WI38 (cell line): Measurements from ENCODE around the gene OR2Y1.

Experiments used
- H3K4me3 ChIP-seq: 2 replicates; pipeline ENCODE4 v1.5.1; 2011; ENCODE audit warnings: low read depth, mild to moderate bottlenecking, control low read depth, low read length
- CTCF ChIP-seq: IDR thresholded peaks from 2 replicates; pipeline ENCODE4 v1.5.1; 2012; ENCODE audit warnings: low read depth, mild to moderate bottlenecking, control low read depth, low read length

OR2Y1 gene

GRCh38 chr5:180724944-180725343 is 14.9 kb downstream of the OR2Y1 start:
- H3K4me3 ChIP-seq = no peak overlapping the region
- no peak for TF ChIP-seq CTCF

GRCh38 chr5:180723936-180724335 is 15.9 kb downstream of the OR2Y1 start:
- H3K4me3 ChIP-seq = no peak overlapping the region
- TF ChIP-seq CTCF = no peak

- no peak for TF ChIP-seq CTCF
- H3K4me3 ChIP-seq = no peak overlapping the region
Observed at GRCh38 chr5:180720486-180720885, 19.4 kb downstream of the OR2Y1 start.

GRCh38 chr5:180719781-180720180 is 20.1 kb downstream of the OR2Y1 start:
- no peak overlapping the region for H3K4me3 ChIP-seq
- TF ChIP-seq CTCF = no peak

- H3K4me3 ChIP-seq = no peak overlapping the region
- TF ChIP-seq CTCF = peak; percentile 55
Observed at GRCh38 chr5:180718810-180719453, 20.9 kb downstream of the OR2Y1 start.

GRCh38 chr5:180717989-180718388 is 21.9 kb downstream of the OR2Y1 start:
- no peak for TF ChIP-seq CTCF

GRCh38 chr5:180704362-180704761 is 35.5 kb downstream of the OR2Y1 start:
- H3K4me3 ChIP-seq = no peak overlapping the region
- no peak for TF ChIP-seq CTCF

More at GRCh38 chr5:180717989-180718388, 21.9 kb downstream of the OR2Y1 start:
- H3K4me3 ChIP-seq = no peak overlapping the region
